Measurements from ENCODE around the gene CABLES1.
"Not testable (repeated sequence)": the region's sequence is repeated elsewhere in the genome, so short reads cannot be mapped to it uniquely, and the experiment has no call there.

CABLES1 gene

GRCh38 chr18:23227726-23228070, 92.4 kb downstream of the CABLES1 start:
- no peak for DNase-seq

GRCh38 chr18:23228102-23229061, 93.1 kb downstream of the CABLES1 start:
- no peak for DNase-seq

GRCh38 chr18:23229472-23229871, 94.2 kb downstream of the CABLES1 start:
- DNase-seq = no peak

- DNase-seq = no peak
Measured at GRCh38 chr18:23230686-23231085, 95.4 kb downstream of the CABLES1 start.

- no peak for DNase-seq
Measured at GRCh38 chr18:23231340-23232021, 96.2 kb downstream of the CABLES1 start.

GRCh38 chr18:23232331-23232730, 97.0 kb downstream of the CABLES1 start:
- no peak for DNase-seq

- no peak for DNase-seq
Measured at GRCh38 chr18:23234619-23235018, 99.3 kb downstream of the CABLES1 start.

- DNase-seq = no peak
Measured at GRCh38 chr18:23235336-23235735, 100.1 kb downstream of the CABLES1 start.

GRCh38 chr18:23235860-23236259, 100.6 kb downstream of the CABLES1 start:
- no peak for DNase-seq

GRCh38 chr18:23236876-23237468, 101.7 kb downstream of the CABLES1 start:
- no peak for DNase-seq

- DNase-seq = no peak
Measured at GRCh38 chr18:23237524-23238151, 102.4 kb downstream of the CABLES1 start.

- no peak for DNase-seq
Measured at GRCh38 chr18:23238152-23238531, 102.9 kb downstream of the CABLES1 start.

- DNase-seq = no peak
Measured at GRCh38 chr18:23238651-23239349, 103.5 kb downstream of the CABLES1 start.

GRCh38 chr18:23239350-23239692, 104.0 kb downstream of the CABLES1 start:
- DNase-seq = no peak

GRCh38 chr18:23239885-23240608, 104.8 kb downstream of the CABLES1 start:
- no peak for DNase-seq

- no peak for DNase-seq
Measured at GRCh38 chr18:23240609-23240930, 105.3 kb downstream of the CABLES1 start.

GRCh38 chr18:23241833-23242496, 106.7 kb downstream of the CABLES1 start:
- not testable (repeated sequence) for DNase-seq

GRCh38 chr18:23243178-23243577, 107.9 kb downstream of the CABLES1 start:
- DNase-seq = no peak

- DNase-seq = no peak
Measured at GRCh38 chr18:23243816-23244215, 108.5 kb downstream of the CABLES1 start.

GRCh38 chr18:23244401-23244800, 109.1 kb downstream of the CABLES1 start:
- peak; percentile 87 for DNase-seq

- DNase-seq = no peak
Measured at GRCh38 chr18:23245461-23245860, 110.2 kb downstream of the CABLES1 start.

GRCh38 chr18:23247331-23247730, 112.0 kb downstream of the CABLES1 start:
- no peak for DNase-seq

Measured in NCI-H1694 treated with DMSO at 0.1 percent for 48 hours (cell line).